Skeletal muscle cell (primary cell): ENCODE measurements around the gene GPN3.
A peak's percentile ranks its signal among the peaks of the same experiment; 100 is the strongest.
"Not testable (repeated sequence)": the region's sequence is repeated elsewhere in the genome, so short reads cannot be mapped to it uniquely, and the experiment has no call there.

Experiments used
- DNase-seq: peaks from one replicate; pipeline ENCODE4 v3.0.0-alpha.2; 2010; ENCODE audit warnings: low read depth
- H3K4me3 ChIP-seq: 2 replicates; pipeline ENCODE4 v1.5.1; 2011; ENCODE audit warnings: low read depth, mild to moderate bottlenecking, control low read depth, low read length, moderate library complexity

GPN3 gene

DNA sequence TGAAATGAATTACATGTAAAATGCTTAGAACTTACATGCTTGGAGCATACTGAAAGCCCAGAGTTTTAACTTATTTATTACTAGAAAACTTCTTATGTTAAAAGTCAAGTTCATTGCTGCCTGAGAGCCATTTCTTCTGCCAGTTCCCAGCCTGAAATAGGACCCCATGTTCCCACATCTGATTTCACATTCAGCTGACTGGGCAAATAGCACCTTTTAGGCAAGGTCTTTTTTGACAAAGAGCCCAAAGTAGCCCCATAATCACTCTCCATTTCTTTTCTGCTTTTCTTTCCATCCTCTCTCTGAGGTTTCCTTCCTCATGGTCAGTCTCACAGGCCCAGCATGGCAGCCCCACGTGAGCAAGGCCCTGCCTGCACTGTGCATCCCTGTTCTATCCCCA, 16.8 kb downstream of the GPN3 start:
- no peak for DNase-seq
- no peak overlapping the region for H3K4me3 ChIP-seq

DNA sequence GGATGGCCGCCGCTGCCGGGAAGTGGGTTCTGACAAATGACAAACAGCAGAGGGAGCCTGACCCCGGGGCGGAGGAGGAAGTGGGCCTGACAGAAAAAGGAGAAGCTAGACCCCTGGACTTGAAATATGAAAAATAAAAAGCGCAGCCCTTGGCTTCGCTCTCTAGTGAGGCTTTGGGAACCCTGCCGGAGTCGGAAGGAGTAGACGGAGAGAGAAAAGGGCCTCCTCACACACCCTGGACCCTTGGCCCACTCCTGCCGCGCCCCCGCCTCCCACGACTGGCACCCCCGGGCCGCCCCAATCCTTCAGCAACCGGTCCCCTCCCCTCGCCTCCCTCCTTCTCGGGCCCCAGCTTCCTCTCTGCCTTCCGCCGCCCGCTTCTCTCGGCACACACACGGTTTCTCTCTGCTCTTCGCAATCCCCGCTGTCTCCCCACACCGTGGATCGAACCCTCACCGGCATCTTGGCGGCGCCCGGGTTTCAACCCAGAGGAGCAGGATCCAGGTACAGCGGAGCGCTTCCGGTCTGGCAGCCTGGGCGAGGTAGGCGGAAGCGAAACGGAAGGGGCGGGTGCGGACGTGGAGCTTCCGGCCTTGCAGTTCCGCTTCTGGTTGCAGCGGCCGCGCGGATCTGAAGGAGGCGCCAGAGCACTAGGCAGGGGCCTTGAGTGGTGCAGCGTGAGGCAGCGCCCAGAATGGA, 18.1 kb downstream of the GPN3 start, which contains the start of gene ARPC3:
Gene ARPC3 (minus strand): TSS at position 539 of the 699 bp plus-strand sequence. CDS start 77 bp downstream, at position 462.
- H3K4me3 ChIP-seq: peak within 1 kb of the TSS; percentile 95
- peak; percentile 78 for DNase-seq

DNA sequence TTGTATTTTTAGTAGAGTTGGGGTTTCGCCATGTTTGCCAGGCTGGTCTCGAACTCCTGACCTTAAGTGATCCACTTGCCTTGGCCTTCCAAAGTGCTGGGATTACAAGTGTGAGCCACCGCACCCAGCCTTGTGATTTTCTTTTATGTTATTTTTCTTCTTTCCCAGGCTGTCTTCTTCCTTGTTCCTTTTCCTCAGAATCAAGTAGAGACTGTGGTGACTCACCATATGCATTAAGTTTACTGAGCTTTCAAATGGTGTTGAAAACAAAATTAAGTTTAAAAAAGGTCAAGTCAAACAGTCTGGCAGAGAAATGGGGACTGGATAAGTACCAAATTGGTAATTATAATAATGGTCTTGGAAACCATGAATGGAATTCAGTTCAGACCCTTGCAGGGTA, 23.6 kb downstream of the GPN3 start:
- H3K4me3 ChIP-seq: no peak overlapping the region
- no peak for DNase-seq

DNA sequence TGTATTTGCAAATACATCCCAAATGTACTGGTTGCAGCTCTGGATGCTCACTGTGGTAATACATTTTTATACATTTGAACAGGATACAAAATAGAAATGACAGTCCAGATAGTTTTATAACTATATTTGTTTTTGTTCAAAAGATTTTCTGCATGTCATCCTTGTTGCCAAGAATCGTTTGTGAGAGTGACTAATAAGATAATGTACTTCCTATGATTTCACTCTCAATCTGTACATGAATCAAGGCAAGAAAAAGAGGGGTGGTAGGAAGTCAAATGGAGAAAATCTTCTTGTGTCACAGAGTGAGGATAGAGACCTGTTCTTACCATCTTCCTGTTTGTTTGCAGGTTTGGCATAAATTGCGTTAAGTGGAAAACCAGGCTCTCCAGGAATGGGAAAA, 31.8 kb downstream of the GPN3 start:
- DNase-seq: no peak
- H3K4me3 ChIP-seq: no peak overlapping the region

DNA sequence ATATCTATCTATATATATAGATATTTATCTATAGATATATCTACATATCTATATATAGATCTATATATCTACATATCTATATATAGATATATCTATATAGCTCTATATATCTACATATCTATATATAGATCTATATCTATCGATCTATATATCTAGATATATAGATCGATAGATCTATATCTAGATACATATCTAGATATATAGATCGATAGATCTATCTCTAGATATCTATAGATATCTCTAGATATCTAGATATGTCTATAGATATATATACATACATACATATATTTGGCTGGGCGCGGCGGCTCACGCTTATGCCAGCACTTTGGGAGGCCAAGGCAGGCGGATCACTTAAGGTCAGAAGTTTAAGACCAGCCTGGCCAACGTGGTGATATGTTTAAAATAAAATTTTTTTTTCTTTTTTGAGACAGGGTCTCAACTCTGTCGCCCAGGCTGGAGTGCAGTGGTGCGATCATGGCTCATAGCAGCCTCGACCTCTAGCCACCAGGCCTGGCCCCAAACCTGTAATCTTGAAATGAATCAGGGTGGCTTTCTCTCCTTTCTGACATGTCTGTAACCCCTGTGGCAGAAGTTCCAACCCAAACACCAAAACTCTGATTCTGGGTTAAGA, 36.0 kb downstream of the GPN3 start:
- H3K4me3 ChIP-seq: no peak overlapping the region

DNA sequence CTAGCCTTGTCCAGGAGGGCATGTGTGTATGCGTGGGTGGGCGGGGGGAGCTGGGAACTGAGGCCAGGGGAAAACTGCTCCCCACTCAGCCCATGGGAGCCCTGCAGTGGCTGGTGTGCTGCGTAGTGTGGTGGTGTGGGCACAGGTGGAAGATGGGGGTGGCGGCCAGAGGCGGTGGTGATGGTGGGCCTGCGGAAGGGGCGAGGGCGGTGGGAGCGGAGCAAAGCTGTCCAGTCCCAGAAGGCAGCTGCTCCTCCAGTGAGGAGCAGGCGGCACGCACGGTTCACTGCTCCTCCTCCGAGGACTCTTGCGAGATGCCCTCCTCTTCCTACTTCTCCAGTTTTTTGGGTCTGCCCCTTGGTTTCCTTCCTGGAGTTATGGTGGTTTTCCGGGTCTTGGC, 38.4 kb downstream of the GPN3 start:
- not testable (repeated sequence) for H3K4me3 ChIP-seq, DNase-seq

More for the DNA sequence above, 36.0 kb downstream of the GPN3 start:
- DNase-seq: no peak

DNA sequence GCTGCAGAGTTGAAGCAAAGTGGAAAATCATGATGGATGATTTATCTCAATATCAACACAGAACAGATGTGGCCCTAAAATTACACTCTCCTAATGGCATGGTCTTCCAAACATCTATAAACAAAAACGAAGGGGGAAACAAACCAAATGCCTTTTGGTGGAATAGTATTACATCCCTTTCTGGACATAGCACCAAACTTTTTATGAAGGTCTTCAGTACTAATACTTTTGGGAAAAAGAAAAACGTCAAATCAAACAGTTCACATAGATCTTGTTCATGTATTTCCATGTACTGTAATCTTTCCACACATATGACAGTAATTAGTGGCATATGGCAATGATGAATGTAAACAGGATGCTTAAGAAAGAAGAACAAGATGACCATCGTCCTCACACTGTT, 41.7 kb downstream of the GPN3 start:
- H3K4me3 ChIP-seq: no peak overlapping the region
- no peak for DNase-seq

DNA sequence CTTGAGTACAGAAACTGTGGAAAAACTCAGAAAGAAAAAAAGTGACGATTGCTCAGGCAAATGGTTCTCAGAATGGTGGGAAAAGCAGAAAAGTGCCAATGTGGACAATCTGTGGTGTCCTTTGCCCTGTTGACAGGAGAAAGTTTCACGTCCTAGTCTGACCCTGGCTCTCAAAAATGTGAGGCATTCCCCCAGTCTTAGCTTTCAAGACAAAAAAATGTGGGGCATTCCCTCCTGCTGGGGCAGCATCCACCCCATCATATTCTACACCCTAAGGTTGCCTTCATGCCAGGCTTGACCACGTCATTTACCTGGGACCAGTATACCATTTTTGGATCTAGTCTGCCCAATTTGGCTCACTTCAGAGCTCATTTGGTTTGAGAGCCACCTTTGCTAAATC, 43.8 kb downstream of the GPN3 start:
- no peak overlapping the region for H3K4me3 ChIP-seq
- no peak for DNase-seq

DNA sequence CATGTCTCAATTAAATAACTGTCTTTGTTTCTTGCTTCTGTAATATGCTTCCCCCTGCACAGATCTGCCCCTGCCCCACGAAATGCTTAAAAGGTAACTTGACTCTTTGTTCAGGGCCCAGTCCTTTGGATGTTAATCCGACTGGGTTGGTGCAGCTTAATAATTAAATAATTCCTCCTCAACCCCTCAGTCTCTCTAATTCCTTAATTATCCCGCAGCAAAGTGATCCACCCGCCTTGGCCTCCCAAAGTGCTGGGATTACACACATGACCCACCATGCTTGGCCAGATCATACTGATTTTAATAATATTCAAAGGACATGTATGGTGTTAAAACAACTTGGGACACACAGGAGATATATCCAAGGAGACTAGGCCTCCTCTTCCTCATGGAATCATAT, 46.4 kb downstream of the GPN3 start:
- H3K4me3 ChIP-seq: no peak overlapping the region
- DNase-seq: no peak

DNA sequence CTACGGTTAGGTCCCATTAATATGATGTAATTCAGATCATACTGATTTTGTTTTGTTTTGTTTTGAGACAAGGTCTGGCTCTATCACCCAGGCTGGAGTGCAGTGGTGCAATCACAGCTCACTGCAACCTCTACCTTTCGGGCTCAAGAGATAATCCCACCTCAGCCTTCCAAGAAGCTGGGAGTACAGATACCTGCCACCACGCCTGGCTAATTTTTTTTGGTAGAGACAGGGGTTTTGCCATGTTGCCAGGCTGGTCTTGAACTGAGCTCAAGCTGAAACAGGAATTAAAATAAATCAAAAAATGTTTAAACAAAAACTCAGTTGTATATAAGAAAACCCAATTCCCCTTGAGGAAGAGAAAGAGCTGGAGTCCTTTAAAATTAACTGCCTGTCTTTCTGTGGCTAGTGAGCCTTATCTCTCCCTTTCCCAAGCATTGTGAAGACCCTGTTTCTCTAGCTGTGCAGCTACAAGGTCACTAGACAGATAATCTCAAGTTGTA, 46.8 kb downstream of the GPN3 start:
- no peak for DNase-seq
- no peak overlapping the region for H3K4me3 ChIP-seq

DNA sequence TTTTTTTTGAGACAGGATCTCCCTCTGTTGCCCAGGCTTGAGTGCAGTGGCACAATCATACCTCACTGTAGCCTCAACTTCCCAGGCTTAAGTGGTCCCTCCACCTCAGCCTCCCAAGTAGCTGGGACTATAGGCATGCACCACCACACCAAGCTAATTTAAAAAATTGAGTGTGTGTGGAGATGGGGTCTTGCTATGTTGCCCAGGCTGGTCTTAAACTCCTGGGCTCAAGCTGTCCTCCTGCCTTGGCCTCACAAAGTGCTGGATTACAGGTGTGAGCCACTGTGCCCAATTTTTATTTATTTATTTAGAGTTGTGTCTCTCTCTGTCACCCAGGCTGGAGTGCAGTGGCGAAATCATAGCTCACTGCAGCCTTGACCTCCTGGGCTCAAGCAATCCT, 47.4 kb downstream of the GPN3 start:
- DNase-seq, H3K4me3 ChIP-seq: not testable (repeated sequence)

DNA sequence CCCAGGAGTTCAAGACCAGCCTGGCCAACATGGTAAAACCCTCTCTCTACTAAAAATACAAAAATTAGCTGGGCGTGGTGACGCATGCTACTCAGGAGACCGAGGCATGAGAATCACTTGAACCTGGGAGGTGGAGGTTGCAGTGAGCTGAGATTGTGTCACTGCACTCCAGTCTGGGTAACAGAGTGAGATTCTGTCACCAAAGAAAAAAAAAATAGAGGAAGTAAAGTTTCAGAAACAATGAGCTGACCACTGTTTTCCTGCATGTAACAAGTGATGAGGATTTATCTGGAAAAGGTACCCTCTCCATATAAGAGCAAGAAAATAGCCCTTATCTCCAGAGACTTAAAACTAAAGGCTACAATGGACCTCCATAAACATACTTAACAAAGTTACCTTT, 50.9 kb downstream of the GPN3 start:
- H3K4me3 ChIP-seq, DNase-seq: not testable (repeated sequence)

DNA sequence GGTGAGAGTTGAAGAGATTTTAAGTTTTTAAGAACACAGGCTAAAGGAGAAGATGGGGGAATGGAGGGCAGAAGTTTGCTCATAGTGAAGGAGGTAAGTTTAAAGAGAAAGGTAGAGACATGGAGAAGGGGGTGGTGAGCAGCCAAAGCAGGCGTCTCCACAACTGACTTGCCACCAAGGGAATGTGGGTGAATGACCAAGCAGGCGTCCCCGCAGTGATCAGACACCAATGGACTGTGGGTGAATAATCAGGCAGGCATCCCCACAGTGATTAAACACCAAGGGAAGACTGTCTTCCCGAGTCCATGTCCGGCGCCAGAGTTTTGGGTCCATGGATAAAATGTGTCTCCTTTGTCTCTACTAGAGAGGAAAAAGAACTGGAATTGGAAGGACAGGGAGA, 58.0 kb downstream of the GPN3 start:
- DNase-seq, H3K4me3 ChIP-seq: not testable (repeated sequence)

DNA sequence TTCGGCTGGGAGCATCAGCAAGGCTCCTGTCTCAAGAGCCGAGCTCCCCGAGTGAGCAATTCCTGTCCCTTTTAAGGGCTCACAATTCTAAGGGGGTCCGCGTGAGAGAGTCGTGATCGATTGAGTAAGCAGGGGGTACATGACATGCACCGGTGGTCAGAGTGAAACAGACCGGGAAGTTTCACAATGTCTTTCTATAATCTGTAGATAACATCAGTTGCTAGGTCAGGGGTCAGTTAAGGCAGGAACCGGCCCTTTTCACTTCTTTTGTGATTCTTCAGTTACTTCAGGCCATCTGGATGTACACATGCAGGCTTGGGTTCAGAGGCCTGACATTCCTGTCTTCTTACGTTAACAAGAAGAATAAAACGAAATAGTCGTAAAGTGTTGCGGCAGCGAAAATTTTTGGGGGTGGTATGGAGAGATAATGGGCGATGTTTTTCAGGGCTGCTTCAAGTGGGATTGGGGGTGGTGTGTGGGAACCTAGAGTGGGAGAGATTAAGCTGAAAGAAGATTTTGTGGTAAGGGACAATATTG, 62.9 kb downstream of the GPN3 start:
- H3K4me3 ChIP-seq, DNase-seq: not testable (repeated sequence)

DNA sequence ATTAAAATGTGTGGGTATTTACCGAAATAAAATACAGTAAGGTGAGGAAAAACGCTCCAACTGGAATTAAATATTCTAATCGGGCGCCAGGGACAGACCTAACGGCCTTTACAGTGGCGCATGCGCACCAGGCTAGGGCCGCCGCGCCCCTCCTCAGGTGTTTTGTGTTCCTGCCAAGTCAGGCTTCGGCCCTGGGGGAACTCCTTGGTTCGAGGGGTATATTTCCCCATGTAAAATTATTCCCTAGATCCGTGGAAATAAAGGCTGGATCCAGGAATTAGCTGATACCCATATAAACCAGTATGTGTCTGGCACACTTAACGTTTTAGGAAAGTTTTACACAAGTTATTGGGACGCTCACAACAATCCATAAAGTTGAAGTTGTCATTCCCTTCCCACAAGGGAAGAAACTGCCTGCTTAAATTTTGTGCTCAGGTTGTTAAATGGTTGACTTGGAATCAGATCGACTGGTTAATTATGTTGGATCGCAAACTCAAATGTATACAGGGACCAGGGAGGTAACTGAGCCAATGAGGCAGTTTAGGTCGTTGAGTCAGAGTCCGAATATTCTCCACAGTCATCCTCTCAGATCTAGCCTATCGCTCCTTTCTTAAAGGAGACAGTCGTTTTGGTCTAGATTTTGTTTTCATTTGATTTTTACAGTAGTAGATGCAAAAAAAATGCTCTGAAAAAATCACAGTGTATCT, 63.9 kb downstream of the GPN3 start:
- DNase-seq: peak; percentile 9
- H3K4me3 ChIP-seq: peak overlapping the region; percentile 67

DNA sequence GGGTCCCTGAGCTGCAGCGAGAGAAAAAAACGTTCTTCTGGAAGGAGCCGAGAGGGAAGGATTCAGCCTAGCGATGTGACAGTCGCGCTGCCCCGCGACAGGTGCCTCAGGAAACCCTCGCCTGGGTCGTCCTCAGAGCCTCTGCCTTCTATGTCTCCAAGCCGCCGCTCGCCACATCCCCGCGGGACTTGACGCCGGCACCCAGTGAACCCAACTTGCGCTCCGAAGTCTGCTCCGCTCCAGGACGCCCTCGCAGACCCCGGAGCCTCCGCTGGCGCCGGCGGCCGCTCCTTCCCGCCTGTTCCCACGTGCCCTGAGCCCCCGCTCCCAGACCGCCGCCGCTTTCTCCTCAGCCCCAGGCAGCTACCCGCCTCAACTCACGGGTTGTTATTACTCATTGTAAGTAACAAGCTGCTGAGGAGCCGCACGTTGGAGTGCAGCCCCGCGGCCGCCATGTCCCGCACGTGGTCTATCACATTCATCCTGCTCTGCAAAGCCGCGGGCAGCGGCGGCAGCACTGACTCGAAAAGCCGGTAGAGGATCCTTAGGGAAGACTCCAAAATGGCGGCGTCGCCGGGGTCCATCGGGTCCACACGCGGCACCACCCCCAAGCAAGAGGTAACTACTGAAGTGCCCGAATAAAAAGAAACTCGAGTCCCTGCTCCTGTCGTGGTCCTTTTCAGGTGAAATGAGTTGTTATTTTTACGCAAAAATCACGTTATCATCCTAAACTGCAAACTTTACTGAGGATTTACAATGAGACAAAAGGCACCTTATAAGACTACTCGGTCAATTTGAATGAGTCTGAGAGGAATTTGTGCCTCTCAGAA, 64.7 kb downstream of the GPN3 start, which contains the start of gene ANAPC7:
Gene ANAPC7 (minus strand): TSS at position 563 of the 830 bp plus-strand sequence. CDS start 81 bp downstream, at position 482.
- peak; percentile 75 for DNase-seq
- H3K4me3 ChIP-seq: peak within 1 kb of the TSS; percentile 67
